Measurements from ENCODE around the gene ZNF138. TPM values are rescaled to one million over a fixed set of nuclear protein-coding genes. Genes with fewer than 3 reads are reported as not detected.

Gene ZNF138
- total and polyA plus RNA-seq, 2 experiments from 2014 or later, result 48.7 to 68.4 TPM

DNA sequence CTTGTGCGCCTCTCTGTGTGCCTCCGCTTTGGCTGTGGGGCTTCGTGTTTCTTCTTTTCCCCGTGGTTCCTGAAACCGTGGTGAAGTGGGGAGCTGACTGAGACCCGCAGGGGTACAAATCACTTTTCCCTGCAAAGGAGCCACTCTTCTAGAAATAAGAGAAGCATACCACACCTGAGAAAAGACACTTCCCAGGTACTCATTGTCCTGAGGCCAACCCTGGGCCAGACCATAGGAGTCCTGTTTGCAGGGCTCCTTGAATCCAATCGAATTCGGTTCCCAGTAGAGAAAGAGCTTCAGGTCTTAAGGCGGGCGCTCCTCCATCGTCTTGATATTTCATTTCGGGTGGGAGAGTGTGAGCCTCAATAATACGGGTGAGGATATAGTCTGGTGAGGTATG is 76.4 kb downstream of the ZNF138 start (continued):
- TF ChIP-seq EZH2phosphoT487 (IDR thresholded peaks at IDR 0.05; ENCODE audit: unreplicated experiment), result no peak
- no peak for TF ChIP-seq POLR2AphosphoS5 (IDR thresholded peaks at IDR 0.05; ENCODE audit: low read depth)
- TF ChIP-seq, protein P1, sequence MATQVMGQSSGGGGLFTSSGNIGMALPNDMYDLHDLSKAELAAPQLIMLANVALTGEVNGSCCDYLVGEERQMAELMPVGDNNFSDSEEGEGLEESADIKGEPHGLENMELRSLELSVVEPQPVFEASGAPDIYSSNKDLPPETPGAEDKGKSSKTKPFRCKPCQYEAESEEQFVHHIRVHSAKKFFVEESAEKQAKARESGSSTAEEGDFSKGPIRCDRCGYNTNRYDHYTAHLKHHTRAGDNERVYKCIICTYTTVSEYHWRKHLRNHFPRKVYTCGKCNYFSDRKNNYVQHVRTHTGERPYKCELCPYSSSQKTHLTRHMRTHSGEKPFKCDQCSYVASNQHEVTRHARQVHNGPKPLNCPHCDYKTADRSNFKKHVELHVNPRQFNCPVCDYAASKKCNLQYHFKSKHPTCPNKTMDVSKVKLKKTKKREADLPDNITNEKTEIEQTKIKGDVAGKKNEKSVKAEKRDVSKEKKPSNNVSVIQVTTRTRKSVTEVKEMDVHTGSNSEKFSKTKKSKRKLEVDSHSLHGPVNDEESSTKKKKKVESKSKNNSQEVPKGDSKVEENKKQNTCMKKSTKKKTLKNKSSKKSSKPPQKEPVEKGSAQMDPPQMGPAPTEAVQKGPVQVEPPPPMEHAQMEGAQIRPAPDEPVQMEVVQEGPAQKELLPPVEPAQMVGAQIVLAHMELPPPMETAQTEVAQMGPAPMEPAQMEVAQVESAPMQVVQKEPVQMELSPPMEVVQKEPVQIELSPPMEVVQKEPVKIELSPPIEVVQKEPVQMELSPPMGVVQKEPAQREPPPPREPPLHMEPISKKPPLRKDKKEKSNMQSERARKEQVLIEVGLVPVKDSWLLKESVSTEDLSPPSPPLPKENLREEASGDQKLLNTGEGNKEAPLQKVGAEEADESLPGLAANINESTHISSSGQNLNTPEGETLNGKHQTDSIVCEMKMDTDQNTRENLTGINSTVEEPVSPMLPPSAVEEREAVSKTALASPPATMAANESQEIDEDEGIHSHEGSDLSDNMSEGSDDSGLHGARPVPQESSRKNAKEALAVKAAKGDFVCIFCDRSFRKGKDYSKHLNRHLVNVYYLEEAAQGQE (IDR thresholded peaks at IDR 0.05; ENCODE audit: unreplicated experiment), result no peak
- TF ChIP-seq, protein P2, sequence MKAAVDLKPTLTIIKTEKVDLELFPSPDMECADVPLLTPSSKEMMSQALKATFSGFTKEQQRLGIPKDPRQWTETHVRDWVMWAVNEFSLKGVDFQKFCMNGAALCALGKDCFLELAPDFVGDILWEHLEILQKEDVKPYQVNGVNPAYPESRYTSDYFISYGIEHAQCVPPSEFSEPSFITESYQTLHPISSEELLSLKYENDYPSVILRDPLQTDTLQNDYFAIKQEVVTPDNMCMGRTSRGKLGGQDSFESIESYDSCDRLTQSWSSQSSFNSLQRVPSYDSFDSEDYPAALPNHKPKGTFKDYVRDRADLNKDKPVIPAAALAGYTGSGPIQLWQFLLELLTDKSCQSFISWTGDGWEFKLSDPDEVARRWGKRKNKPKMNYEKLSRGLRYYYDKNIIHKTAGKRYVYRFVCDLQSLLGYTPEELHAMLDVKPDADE (IDR thresholded peaks at IDR 0.05), result no peak
- TF ChIP-seq JUNB (IDR thresholded peaks at IDR 0.05; ENCODE audit: unreplicated experiment), result no peak
- TF ChIP-seq ZNF331 (CRISPR knock-in tag; IDR thresholded peaks at IDR 0.05; ENCODE audit: low read depth), result no peak

DNA sequence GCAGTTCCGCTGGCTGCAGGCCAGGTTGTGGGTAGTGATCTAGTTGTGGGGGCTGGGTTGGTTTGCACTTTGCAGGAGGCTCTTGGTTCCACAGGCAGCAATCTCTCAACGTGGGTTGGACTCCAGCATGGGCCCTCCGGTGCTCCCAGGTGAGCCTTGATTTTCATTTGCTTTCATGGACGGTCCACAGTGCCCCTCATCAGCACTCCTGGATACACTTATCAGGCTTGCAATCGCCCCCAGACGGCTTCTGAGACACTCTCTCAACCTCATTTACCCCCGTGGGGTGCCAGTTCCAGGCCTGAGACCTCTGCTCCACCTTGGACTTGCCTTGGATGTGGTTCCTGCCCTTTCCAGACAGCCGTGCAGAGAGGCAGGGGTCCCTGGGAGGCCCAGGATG is 77.5 kb downstream of the ZNF138 start:
- TF ChIP-seq ZNF331 (CRISPR knock-in tag; IDR thresholded peaks at IDR 0.05; ENCODE audit: low read depth), result no peak
- no peak for TF ChIP-seq EZH2phosphoT487 (IDR thresholded peaks at IDR 0.05; ENCODE audit: unreplicated experiment)
- TF ChIP-seq, protein P2 (IDR thresholded peaks at IDR 0.05), result no peak
- TF ChIP-seq, protein P1 (IDR thresholded peaks at IDR 0.05; ENCODE audit: unreplicated experiment), result no peak
- TF ChIP-seq POLR2AphosphoS5 (IDR thresholded peaks at IDR 0.05; ENCODE audit: low read depth), result no peak
- TF ChIP-seq STAT1 (IDR thresholded peaks at IDR 0.05; ENCODE audit: unreplicated experiment), result no peak
- Histone ChIP-seq H3K36me3 (ENCODE audit: insufficient read depth) (no peaks in the 10 kb centered on the region), H3F3A (replicated peaks; ENCODE audit: low read depth) (no peaks in the 10 kb centered on the region), H3K4me1 (ENCODE audit: insufficient read depth) (no peaks in the 10 kb centered on the region), H3K4me2 (no peak overlapping the region), H3K27me3 (ENCODE audit: insufficient read depth) (peaks cover 8% of the 10 kb centered on the region), H4K20me1 (replicated peaks; ENCODE audit: insufficient read depth) (no peaks in the 10 kb centered on the region), H2AFZ (no peak overlapping the region), H3K27ac (ENCODE audit: low read depth) (no peak overlapping the region), H3K79me2 (replicated peaks; ENCODE audit: insufficient read depth) (no peaks in the 10 kb centered on the region), H3K9me2 (ENCODE audit: insufficient read depth) (no peaks in the 10 kb centered on the region), H3K4me3 (no peak overlapping the region)
- Mint-ChIP-seq H3K27ac (no peak overlapping the region), H3K36me3 (ENCODE audit: low read depth) (0 out of 3 replicates have a peak, but pooled peaks cover 6% of the 10 kb centered on the region), H3K4me3 (no peak overlapping the region), H3K27me3 (ENCODE audit: insufficient read depth, low read depth, poor library complexity) (peaks cover 18% of the 10 kb centered on the region), H3K9me3 (peaks cover 47% of the 10 kb centered on the region), H3K4me1 (no peaks in the 10 kb centered on the region)
- ATAC-seq (no peak), DNase-seq (ENCODE audit: low spot score) (no peak)

Measured in GM23338 (cell line).